ENCODE results near the gene TRIM63. TPM values are rescaled to one million over a fixed set of nuclear protein-coding genes. Genes with fewer than 3 reads are reported as not detected.

The TRIM63 gene
- total RNA-seq, 1 experiment from 2014 or later: not detected

GRCh38 chr1:26041978-26042377 is 25.5 kb downstream of the TRIM63 start:
- Histone ChIP-seq H3F3A (ENCODE audit: insufficient read depth, low read depth) (no peaks in the 10 kb centered on the region), H3K4me1 (replicated peaks; ENCODE audit: insufficient read depth) (no peaks in the 10 kb centered on the region), H3K27me3 (ENCODE audit: insufficient read depth, low read depth) (peaks cover 5% of the 10 kb centered on the region; the same call in 1 of the 2 replicates), H3K4me2 (no peak overlapping the region), H3K36me3 (ENCODE audit: low read depth) (no peaks in the 10 kb centered on the region), H3K9me3 (ENCODE audit: insufficient read depth, low read depth) (no peaks in the 10 kb centered on the region), H3K27ac (no peak overlapping the region), H2AFZ (no peak overlapping the region), H3K79me2 (ENCODE audit: low read depth) (no peaks in the 10 kb centered on the region), H3K9me2 (ENCODE audit: insufficient read depth) (no peaks in the 10 kb centered on the region), H4K20me1 (ENCODE audit: insufficient read depth) (no peaks in the 10 kb centered on the region), H3K4me3 (no peak overlapping the region)
- BruUV-seq (replicated peaks): no TSS peak
- intact Hi-C loops (cut with micrococcal nuclease; ENCODE audit: unreplicated experiment): no loop called here
- no peak for TF ChIP-seq EZH2 (IDR thresholded peaks at IDR 0.05; ENCODE audit: low read depth)
- TF ChIP-seq, protein P1, sequence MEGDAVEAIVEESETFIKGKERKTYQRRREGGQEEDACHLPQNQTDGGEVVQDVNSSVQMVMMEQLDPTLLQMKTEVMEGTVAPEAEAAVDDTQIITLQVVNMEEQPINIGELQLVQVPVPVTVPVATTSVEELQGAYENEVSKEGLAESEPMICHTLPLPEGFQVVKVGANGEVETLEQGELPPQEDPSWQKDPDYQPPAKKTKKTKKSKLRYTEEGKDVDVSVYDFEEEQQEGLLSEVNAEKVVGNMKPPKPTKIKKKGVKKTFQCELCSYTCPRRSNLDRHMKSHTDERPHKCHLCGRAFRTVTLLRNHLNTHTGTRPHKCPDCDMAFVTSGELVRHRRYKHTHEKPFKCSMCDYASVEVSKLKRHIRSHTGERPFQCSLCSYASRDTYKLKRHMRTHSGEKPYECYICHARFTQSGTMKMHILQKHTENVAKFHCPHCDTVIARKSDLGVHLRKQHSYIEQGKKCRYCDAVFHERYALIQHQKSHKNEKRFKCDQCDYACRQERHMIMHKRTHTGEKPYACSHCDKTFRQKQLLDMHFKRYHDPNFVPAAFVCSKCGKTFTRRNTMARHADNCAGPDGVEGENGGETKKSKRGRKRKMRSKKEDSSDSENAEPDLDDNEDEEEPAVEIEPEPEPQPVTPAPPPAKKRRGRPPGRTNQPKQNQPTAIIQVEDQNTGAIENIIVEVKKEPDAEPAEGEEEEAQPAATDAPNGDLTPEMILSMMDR (conservative IDR thresholded peaks at IDR 0.05): no peak
- POLR2A ChIA-PET (ENCODE audit: unreplicated experiment): no interaction called here
- CTCF ChIA-PET: interaction anchor here (0.6 kb wide), 1 partner anchor 15 kb away, joined by 5 read pairs; no protein-coding TSS in a partner anchor
- no peak for DNase-seq

DNA sequence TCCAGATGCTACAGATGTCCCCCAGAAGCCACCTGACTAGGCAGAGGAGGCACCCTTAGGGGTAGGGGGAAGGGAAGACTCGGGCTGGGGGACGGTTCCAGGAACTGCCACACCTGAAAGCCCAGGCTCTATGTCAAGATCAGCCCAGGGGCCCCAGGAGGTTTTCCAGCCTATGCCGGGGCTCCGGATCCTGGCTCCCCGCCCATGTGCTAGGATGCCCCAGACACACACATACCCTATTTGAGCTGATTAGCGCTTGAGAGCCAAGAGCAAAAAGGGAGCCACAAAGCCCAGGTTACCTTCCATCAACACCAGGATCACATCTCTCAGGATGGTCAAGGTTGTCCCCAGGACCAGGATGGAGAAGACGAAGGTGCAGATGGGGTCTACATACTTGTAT is 26.0 kb downstream of the TRIM63 start:
- Histone ChIP-seq H4K20me1 (ENCODE audit: insufficient read depth) (no peaks in the 10 kb centered on the region), H3K4me1 (replicated peaks; ENCODE audit: insufficient read depth) (peaks cover 6% of the 10 kb centered on the region), H3K27ac (no peak overlapping the region), H3K79me2 (ENCODE audit: low read depth) (no peaks in the 10 kb centered on the region), H3K27me3 (ENCODE audit: insufficient read depth, low read depth) (peaks cover 5% of the 10 kb centered on the region; the same call in 1 of the 2 replicates), H3K4me3 (no peak overlapping the region), H3F3A (ENCODE audit: insufficient read depth, low read depth) (no peaks in the 10 kb centered on the region), H3K9me2 (ENCODE audit: insufficient read depth) (no peaks in the 10 kb centered on the region), H3K4me2 (no peak overlapping the region), H3K36me3 (ENCODE audit: low read depth) (no peaks in the 10 kb centered on the region), H3K9me3 (ENCODE audit: insufficient read depth, low read depth) (no peaks in the 10 kb centered on the region), H2AFZ (no peak overlapping the region)
- intact Hi-C loops (cut with micrococcal nuclease; ENCODE audit: unreplicated experiment): no loop called here
- TF ChIP-seq, protein P1 (conservative IDR thresholded peaks at IDR 0.05): no peak
- TF ChIP-seq EZH2 (IDR thresholded peaks at IDR 0.05; ENCODE audit: low read depth): no peak
- no TSS peak for BruUV-seq (replicated peaks)
- DNase-seq: no peak
- ChIA-PET CTCF (interaction anchor here (0.6 kb wide), 1 partner anchor 258 kb away, joined by 3 read pairs; no protein-coding TSS in a partner anchor), POLR2A (ENCODE audit: unreplicated experiment) (no interaction called here)

GRCh38 chr1:26038904-26039303 is 28.5 kb downstream of the TRIM63 start:
- intact Hi-C loops (cut with micrococcal nuclease; ENCODE audit: unreplicated experiment): loop anchor here (5.0 kb wide), 3 partner anchors 123 to 283 kb away; no protein-coding TSS in a partner anchor
- no peaks in the 10 kb centered on the region for H3K36me3 ChIP-seq (ENCODE audit: low read depth)
- no peak overlapping the region for H2AFZ ChIP-seq
- no peaks in the 10 kb centered on the region for H3K27me3 ChIP-seq (ENCODE audit: insufficient read depth, low read depth)
- CTCF ChIA-PET: interaction anchor here (0.6 to 0.7 kb wide), 2 partner anchors 48 to 360 kb away, joined by 3 to 11 read pairs; no protein-coding TSS in a partner anchor
- H3K4me2 ChIP-seq: no peak overlapping the region
- no TSS peak for BruUV-seq (replicated peaks)
- DNase-seq: no peak
- H3F3A ChIP-seq (ENCODE audit: insufficient read depth, low read depth): no peaks in the 10 kb centered on the region
- no peaks in the 10 kb centered on the region for H3K9me2 ChIP-seq (ENCODE audit: insufficient read depth)
- no peaks in the 10 kb centered on the region for H3K79me2 ChIP-seq (ENCODE audit: low read depth)
- POLR2A ChIA-PET (ENCODE audit: unreplicated experiment): interaction anchor here (0.6 kb wide), 1 partner anchor 394 kb away, joined by 4 read pairs; no protein-coding TSS in a partner anchor
- no peaks in the 10 kb centered on the region for H3K9me3 ChIP-seq (ENCODE audit: insufficient read depth, low read depth)
- TF ChIP-seq EZH2 (IDR thresholded peaks at IDR 0.05; ENCODE audit: low read depth): no peak
- TF ChIP-seq, protein P1 (conservative IDR thresholded peaks at IDR 0.05): no peak
- no peak overlapping the region for H3K27ac ChIP-seq
- H4K20me1 ChIP-seq (ENCODE audit: insufficient read depth): no peaks in the 10 kb centered on the region
- no peak overlapping the region for H3K4me3 ChIP-seq
- H3K4me1 ChIP-seq (replicated peaks; ENCODE audit: insufficient read depth): peaks cover 9% of the 10 kb centered on the region

Measured in PC-9 (cell line).